Breast epithelium (tissue), 3 donors: ENCODE measurements around the gene RSBN1.

Source experiments
- CTCF ChIP-seq, 3 donors: fragments of 450-650 bp; IDR thresholded peaks; one replicate each; pipeline ENCODE4 v1.5.1; 2016 to 2017; ENCODE audit warnings: antibody characterized with exemption in 3 of 3, mild to moderate bottlenecking in 3 of 3, moderate library complexity in 3 of 3
- POLR2A ChIP-seq: fragments of 450-650 bp; IDR thresholded peaks from one replicate; pipeline ENCODE4 v1.6.1; 2016; ENCODE audit warnings: antibody characterized with exemption, mild to moderate bottlenecking, moderate library complexity
- POLR2AphosphoS5 ChIP-seq, 3 donors: sonication (generic); formaldehyde crosslinking; IDR thresholded peaks; one replicate each; pipeline ENCODE4 v1.6.1; 2017; ENCODE audit warnings: antibody characterized with exemption in 3 of 3

- peak in 1 of 3 donors; percentile 16 for TF ChIP-seq CTCF (IDR thresholded peaks at IDR 0.05)
- TF ChIP-seq POLR2A, result peak; percentile 84
- peak in 2 of 3 donors; percentile 89 to 92 for TF ChIP-seq POLR2AphosphoS5 (IDR thresholded peaks at IDR 0.05)
Measured at GRCh38 chr1:113811888-113812660, at the start of gene RSBN1.
